HG03097 (cell line): Measurements from ENCODE around the gene WNT8B.
A peak's percentile ranks its signal among the peaks of the same experiment; 100 is the strongest.

Experiments used
- ATAC-seq: cut with Tn5 transposase; IDR thresholded peaks from one replicate; pipeline ENCODE4 v1.9.1; 2021; ENCODE audit not compliant: unreplicated experiment, low FRiP score

The WNT8B gene, protein sequence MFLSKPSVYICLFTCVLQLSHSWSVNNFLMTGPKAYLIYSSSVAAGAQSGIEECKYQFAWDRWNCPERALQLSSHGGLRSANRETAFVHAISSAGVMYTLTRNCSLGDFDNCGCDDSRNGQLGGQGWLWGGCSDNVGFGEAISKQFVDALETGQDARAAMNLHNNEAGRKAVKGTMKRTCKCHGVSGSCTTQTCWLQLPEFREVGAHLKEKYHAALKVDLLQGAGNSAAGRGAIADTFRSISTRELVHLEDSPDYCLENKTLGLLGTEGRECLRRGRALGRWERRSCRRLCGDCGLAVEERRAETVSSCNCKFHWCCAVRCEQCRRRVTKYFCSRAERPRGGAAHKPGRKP

DNA sequence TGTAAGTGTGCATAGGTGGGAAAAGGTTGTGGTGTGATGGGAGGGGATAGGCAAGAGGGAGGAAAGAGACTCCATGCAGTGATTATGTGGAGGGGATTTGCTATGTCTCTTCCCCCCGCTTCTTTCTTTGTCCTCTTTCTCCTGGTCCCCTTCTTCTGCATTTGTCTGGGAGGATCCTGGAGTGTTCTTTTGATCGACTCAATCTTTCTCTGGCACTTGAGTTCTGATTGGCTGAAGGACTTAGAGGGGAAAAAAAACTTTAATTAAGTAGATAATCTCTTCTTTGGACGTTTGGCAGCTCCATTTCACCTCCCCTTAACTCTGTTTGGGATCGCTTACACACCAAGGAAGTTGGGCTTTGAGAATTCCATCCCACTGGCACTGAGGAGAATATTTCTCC, at the start of gene WNT8B:
WNT8B (plus strand) TSS at position 301 of the 400 bp plus-strand sequence. CDS start 160 bp downstream, outside the sequence.
- ATAC-seq, result no peak

DNA sequence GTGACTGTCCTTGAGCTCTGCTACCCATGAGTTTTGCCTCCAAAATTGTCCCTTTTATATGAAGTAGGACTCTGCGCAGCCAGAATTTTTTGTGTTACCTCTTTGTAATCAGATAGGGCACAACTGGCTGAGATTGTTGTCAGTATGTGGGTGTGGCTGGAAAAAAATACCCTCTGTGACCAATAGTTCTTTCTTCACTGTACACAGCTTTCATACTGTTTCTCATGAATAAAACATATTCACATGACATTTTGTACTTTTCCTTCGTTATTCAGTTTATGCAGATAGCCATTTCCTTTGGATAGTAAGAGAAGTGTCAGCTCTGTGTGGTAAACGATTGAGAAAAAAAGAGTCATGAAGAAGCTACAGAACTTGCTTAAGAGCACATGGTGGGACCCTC, 49.6 kb upstream of the WNT8B start:
- ATAC-seq, result no peak

DNA sequence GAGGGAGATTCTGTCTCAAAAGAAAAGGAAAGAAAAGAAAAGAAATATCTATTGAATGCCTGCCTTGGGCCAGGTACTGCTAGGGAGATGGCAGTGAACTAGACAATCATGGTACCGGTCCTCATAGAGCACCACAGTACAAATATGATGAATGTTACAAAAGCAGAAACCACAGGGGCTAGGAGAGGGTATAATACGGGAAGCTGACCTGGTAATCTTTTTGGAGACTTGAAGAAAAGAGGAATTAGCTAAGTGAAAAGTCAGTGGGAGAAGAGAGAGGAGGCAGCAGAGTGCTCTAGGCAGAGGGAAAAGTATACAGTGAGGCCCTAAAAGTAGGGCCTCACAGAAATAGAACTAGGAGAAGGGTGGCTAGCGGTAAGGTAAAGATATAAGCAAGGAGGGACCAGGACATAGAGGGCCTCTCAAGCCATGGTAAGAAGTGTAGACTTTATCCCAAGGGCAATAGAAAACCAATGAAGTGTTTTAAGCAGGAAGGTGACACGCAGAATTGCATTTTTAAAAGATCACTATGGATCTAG, 42.8 kb upstream of the WNT8B start:
- ATAC-seq, result no peak

DNA sequence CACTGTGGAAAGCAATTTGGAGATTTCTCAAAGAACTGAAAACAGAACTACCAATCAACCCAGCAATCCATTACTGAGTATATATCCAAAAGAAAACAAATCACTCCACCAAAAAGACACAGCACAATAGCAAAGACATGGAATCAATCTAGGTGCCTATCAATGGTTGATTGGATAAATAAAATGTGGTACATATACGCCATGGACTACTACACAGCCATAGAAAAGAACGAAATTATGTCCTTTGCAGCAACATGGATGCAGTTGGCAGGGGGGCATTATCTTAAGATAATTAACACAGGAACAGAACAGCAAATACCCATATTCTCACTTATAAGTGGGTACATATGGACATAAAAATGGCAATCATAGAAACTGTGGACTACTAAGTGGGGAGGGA, 35.4 kb upstream of the WNT8B start:
- no peak for ATAC-seq

DNA sequence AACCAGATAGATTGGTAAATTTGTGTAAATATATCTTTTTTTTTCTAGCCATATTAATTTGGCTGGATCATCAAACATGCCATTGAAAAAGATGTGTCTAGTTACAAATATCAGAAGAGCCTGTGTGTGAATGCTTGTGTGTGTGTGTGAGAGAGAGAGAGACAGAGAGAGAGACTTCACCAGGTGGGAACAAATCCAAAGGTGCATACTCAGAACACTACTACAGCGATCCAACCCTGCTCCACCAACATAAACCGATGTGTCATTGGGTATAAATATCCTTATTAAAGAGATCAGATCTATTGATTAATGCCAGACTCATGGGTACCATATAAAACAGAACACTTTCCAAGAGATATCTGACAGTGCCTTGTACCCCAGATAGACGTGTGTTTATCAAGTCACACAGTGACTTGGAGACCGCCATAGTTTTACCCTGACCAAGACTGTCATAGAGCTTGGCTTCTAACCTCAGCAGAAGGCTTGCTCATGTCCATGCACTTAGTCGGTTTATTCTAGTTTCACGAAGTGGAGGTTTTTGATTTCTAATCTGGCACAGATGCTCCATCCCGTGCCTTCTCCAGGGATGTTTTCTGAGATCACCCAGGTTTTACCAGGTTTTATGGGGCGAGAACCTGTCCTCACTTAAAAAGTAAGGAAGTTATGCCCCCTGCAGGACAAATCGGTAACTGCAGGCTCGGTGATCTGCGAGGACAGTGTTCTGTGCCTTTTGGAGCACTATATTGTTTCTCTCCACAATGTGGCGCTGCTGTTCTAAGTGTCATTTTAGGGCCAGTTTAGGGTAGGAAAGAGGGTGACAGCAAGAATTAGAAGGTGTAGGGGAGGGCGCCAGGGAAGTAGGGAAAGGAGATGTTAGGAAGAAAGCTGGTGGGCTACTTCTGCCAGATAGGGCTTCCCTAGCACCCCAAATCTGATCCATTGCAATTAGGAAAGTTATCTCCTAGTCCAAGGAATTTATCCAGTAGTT, 29.3 kb upstream of the WNT8B start:
- peak; percentile 90 for ATAC-seq

DNA sequence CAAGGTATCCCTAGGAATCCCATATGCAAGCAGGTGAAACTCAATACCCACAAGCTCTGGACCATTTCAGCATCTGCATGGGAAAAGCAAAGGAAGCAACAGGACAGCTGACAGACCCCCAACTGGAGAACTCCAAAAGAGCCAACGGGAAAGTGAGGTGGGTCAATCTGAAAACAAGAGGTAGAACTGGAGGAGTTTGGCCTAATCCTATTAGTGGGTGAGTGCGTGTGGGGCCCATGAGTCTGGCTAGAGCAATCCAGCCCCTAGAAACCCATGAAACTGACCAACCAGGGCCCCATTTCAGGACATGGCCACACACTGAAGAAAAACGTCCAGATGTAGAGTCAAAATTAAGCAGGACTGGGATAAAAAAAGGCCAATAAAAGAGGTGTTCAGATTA, 26.6 kb upstream of the WNT8B start:
- no peak for ATAC-seq

DNA sequence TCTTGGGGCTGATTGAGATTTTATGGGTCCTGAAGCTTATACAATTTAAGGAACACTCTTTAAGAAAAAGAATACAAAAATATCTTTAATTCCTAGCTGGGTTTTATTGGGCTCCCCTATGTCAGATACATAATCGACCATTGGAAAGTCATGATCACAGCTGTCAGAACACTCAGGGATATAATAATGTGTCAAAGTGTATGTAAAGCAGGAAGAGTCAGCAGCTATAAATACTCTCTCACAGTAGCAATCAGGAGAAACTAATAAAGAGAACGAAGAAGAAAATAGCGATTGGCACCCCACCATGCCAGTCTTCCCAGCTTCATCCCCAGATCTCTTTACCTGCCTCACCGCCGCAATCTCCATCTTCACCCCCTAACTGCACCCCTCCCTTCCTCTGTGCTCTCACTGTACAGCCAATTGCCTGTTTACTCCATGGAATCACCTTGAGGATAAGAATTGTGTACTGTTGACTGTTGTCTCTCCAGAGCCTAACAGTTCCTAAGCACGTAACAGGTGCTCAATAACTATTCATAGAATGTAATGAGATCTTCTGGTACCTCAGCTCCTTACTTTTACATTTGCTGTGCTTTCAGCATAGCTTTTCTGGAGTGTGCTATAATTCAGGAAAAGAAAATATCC, 24.0 kb upstream of the WNT8B start:
- ATAC-seq, result no peak

DNA sequence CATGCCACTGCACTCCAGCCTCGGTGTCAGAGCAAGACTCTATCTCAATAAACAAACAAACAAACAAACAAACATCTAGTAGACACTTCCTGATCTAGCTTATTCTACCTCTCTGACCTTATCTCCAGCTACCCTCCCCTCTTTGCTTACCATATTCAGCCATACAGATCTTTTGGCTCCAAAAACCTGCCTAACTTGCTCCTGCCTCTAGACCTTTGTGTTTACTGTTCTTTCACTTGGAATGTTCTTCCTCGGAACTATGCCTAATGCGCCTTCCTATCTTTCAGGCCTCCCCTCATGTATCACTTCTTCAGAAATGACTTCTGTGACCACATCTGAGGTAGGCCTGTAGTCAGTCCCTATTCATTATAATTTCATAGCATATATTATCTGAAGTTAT, 20.3 kb upstream of the WNT8B start:
- ATAC-seq, result no peak

DNA sequence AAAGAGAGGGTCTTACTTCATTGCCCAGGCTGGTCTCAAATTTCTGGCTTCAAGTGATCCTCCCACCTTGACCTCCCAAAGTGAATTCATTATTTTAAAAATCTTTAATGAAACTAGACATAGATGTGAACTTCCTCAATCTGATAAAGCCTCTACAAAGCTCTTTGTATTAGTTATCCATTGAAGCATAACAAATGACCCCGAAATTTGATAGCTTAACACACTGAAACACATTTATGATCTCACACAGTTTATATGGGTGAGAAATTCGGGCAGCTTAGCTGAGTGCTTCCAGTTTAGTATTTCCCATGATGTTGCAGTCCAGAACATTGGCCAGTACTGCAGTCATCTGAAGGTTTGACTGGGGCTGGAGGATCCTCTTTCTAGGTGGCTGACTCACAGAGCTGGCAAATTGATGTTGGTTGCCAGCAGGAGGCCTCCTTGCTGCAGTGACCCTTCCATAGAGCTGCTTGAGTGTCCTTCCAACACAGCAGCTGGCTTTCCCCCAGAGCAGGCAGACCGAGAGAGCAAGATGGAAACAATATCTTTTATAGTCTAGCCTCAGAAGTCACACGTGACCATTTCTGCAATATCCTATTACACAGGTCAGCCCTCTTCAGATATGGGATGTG, 16.6 kb upstream of the WNT8B start:
- ATAC-seq, result no peak

DNA sequence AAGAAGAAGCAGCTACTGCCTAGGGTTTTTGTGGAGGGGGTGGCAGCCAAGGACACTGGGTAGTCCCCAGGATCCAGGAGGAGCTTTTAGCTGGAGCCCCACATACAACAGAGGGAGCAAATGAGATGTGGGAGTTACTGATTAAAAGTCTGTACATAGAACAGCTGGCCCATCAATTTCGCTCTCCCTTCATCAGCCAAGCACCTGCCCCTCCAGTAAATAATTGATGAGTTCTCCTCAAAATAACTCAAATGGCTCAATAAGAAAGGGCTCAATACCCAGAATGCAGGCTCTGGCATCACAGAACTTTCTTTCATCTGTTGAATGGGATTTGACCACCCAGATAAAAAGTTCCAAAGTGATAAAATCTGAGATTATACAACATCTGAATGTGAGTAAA, 15.1 kb upstream of the WNT8B start:
- no peak for ATAC-seq

DNA sequence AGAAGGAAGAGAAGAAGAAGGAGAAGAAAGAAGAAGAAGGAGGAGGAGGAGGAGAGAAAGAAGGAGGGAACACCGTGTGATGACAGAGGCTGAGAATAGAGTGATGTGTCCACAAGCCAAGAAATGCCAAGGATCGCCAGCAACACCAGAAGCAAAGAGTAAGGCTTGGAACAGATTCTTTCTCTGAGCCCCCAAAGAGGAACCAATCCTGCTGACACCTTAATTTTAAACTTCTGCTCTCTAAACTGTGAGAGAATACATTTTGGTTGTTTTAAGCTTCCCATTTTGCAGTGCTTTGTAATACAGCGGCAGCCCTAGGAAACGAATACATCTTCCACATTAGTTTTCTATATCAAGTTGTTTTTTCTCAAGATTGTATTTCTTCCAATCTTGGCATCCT, 13.9 kb upstream of the WNT8B start:
- ATAC-seq, result no peak

DNA sequence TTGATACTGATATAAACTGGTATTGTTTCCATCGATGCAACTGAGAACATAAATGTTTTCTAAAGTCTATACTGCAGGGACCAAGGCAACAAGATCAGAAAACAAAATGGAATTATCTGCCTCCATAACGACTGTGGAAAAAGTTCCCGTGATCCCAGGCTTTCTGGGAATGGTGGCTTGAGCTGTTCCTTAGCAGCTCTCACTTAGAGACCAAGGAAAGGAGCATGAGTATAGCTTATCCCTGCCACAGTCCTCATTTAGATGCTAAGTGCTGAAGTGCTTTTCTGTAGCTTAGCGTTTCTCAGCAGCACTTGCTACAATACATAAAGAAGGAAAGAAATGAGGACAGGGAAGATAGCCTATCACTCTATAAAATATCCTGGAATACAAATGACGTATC, 5.5 kb downstream of the WNT8B start:
- ATAC-seq, result no peak

DNA sequence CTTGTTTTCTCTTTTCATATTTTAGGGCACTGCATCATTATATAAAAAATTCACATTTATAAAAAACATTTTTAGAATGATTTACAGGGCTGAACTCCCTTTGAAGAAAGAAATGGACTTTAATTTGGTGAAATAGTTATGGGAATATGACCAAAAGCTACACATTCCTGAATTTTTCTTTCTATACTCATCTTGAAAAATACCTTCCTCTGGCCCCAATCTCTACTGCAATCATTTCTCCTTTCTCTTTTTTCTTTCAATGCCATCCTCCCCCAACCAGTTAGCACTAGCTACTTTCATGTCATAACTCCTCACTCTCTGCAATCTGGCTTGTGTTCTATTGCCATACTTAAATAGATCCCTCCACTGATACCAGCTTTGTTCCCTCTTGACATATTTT, 6.2 kb downstream of the WNT8B start:
- ATAC-seq, result no peak

DNA sequence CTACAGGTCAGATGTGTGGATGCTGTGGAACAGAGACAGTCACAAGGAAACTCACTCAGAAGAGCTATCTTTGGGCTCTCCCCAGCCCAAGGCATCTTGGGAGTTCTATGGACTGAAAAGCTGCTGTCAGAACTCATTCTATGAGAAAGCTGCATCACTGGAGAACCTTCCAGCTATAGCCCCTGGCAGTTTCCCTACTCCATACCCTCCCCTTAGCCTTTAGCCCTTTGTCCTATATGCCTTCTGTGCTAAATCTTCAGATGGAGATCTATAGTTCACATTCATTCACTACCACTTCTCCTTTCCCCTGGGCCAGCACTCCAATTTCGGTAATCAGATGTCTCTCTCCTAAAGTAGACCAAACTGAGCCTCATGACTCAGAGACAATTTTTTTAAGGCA, 6.9 kb downstream of the WNT8B start:
- ATAC-seq, result no peak

DNA sequence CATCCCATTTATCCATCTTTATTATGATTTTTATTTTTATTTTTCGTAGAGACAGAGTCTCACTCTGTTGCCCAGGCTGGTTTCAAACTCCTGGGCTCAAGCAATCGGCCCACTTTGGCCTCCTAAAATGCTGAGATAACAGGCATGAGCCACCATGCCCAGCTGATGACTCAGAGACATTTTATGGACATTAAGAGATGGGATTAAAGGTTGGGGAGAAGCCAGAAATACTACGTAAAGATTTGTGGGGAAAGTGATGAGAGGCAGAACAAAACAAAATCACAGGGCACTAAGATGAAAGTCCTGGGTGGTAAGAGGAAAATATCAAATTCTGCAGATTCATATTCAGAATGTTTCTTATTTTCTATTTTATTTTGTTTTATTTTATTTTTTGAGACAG, 7.6 kb downstream of the WNT8B start:
- no peak for ATAC-seq

DNA sequence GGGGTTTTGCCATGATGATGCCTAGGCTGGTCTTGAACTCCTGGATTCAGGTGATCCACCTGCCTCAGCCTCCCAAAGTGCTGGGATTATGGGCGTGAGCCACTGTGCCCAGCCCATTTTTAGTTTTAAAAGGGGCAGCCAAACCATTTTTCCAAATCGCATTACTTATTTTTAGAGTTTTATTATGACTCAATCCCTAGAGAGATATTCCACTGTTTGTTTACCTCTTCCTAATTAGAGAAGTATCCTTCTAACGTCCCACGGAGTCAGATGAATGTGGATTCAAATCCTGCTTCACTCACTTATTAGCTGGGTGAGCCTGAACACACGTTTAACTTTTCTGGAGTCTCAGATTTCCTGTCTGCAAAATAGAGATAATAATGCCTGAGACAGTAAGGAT, 15.2 kb downstream of the WNT8B start:
- ATAC-seq, result no peak

DNA sequence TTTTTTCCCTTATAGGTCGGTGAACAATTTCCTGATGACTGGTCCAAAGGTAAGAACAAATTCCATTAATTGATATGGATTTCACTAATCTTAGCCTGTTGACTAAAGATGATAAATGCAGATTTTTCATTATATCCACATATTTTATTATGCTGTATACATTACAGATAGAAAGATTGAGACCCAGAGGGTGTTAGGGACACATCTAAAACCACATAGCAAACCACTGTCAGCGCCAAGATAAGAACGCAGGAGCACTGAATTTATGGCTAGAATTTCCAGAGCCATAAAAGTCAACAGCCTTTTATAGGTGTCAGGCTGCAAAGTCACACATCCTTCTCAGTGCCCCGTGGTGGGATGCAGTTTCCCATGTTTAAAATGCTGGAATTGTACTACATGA, 16.2 kb downstream of the WNT8B start:
- ATAC-seq, result no peak

DNA sequence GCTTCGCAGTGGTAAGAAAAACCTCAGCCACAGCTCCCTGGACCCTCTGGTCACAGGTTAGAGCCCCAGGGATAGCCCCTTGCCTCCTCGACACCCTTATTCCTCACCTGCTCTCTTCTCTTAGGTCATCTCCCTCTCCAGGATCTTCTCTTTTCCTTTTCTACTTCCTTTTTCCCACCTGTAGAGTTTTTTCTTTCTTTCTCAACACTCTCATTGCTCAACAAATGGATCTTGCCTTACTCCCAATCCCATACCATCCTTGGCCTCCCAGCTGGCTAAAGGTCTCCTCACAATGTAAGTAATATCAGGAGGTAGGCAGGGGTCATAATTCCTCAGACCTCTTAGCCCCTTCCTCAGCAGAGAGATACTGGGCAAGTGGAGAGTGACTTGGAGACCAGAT, 17.2 kb downstream of the WNT8B start:
- no peak for ATAC-seq

DNA sequence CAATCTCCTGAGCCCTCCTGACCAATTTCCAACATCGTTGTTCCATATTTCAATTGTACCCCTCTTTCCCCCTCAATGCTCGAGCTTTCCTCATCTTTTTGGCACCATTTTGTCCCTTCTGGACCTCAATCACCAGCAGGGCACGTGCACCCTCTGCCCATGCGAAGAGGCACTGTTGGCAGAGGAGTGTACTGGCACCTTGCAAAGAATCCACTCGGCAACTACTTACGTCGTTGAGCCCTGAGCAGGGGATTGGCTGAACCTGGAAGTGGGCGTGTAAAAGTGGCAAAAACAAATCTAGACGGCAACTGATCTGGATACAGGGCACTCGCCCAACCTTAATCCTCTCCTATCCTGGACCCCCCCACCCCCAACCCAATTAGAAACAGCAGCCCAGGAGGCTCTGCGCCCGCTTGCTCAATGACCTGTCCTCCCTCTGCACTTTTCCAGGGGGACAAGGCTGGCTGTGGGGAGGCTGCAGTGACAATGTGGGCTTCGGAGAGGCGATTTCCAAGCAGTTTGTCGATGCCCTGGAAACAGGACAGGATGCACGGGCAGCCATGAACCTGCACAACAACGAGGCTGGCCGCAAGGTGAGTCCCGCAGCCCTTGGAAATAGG, 18.8 kb downstream of the WNT8B start:
- ATAC-seq, result peak; percentile 97

DNA sequence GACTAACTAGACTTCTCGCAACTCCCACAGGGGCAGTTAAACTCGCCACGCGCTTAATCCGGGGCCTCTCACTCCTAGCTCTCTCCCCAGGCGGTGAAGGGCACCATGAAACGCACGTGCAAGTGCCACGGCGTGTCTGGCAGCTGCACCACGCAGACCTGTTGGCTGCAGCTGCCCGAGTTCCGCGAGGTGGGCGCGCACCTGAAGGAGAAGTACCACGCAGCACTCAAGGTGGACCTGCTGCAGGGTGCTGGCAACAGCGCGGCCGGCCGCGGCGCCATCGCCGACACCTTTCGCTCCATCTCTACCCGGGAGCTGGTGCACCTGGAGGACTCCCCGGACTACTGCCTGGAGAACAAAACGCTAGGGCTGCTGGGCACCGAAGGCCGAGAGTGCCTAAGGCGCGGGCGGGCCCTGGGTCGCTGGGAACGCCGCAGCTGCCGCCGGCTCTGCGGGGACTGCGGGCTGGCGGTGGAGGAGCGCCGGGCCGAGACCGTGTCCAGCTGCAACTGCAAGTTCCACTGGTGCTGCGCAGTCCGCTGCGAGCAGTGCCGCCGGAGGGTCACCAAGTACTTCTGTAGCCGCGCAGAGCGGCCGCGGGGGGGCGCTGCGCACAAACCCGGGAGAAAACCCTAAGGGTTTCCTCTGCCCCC, 19.5 kb downstream of the WNT8B start:
- ATAC-seq, result no peak
